Left ventricle myocardium superior (tissue), 1 donor: ENCODE data around the gene P2RY8. TPM values are rescaled to one million over a fixed set of nuclear protein-coding genes. Genes with fewer than 3 reads are reported as not detected.
A peak's percentile ranks its signal among the peaks of the same experiment; 100 is the strongest.
"Not testable (repeated sequence)": the region's sequence is repeated elsewhere in the genome, so short reads cannot be mapped to it uniquely, and the experiment has no call there.

Source experiments
- ATAC-seq: fragments of 200-7000 bp; cut with Tn5 transposase; one replicate; pipeline ENCODE4 v1.9.1; 2020; ENCODE audit warnings: mild to moderate bottlenecking, moderate library complexity
- DNase-seq: peaks from one replicate; pipeline ENCODE4 v3.0.0-alpha.2; 2020
- intact Hi-C: fragments of 100-400 bp; cut with micrococcal nuclease; formaldehyde crosslinking; loops from one replicate; pipeline ENCODE4 v1.11.0; 2022
- total RNA-seq: library from RNA; stranded (reverse); fragmentation: NEBNext Ultra II Directional; extraction: Animal tissue kit (Norgen Biotek cat#: 25700); gene quantifications from one replicate; pipeline ENCODE4 v1.2.1, GENCODE V29; 2021
- donor health status: DM: no; HTN: yes; CAD: no; lungs with severe emphysema.

P2RY8 gene
- total RNA-seq, 1 donor from 2014 or later = 2.6 TPM

GRCh38 chrX:1491851-1492349 lies 45.1 kb downstream of the P2RY8 start:
- no peak for ATAC-seq
- intact Hi-C loops = no loop called here

GRCh38 chrX:1491248-1491647 lies 45.7 kb downstream of the P2RY8 start:
- DNase-seq, ATAC-seq, intact Hi-C loops: not testable (repeated sequence)

More at GRCh38 chrX:1491851-1492349, 45.1 kb downstream of the P2RY8 start:
- no peak for DNase-seq

GRCh38 chrX:1490723-1491122 lies 46.3 kb downstream of the P2RY8 start:
- intact Hi-C loops, DNase-seq: not testable (repeated sequence)

GRCh38 chrX:1489354-1489753 lies 47.6 kb downstream of the P2RY8 start:
- intact Hi-C loops, DNase-seq, ATAC-seq: not testable (repeated sequence)

More at GRCh38 chrX:1490723-1491122, 46.3 kb downstream of the P2RY8 start:
- not testable (repeated sequence) for ATAC-seq

GRCh38 chrX:1488745-1489144 lies 48.2 kb downstream of the P2RY8 start:
- no peak for DNase-seq
- ATAC-seq = no peak
- intact Hi-C loops = no loop called here

GRCh38 chrX:1488141-1488540 lies 48.8 kb downstream of the P2RY8 start:
- intact Hi-C loops = no loop called here
- ATAC-seq (no peak), DNase-seq (no peak)

GRCh38 chrX:1487401-1487800 lies 49.6 kb downstream of the P2RY8 start:
- DNase-seq (no peak), ATAC-seq (no peak)
- intact Hi-C loops = no loop called here

- DNase-seq (peak; percentile 63), ATAC-seq (peak; percentile 88)
- intact Hi-C loops = no loop called here
Measured at GRCh38 chrX:1486749-1487361, 50.1 kb downstream of the P2RY8 start.

GRCh38 chrX:1486177-1486576 lies 50.8 kb downstream of the P2RY8 start:
- ATAC-seq = no peak

GRCh38 chrX:1485033-1485432 lies 52.0 kb downstream of the P2RY8 start:
- no peak for DNase-seq
- ATAC-seq = no peak
- intact Hi-C loops = no loop called here

More at GRCh38 chrX:1486177-1486576, 50.8 kb downstream of the P2RY8 start:
- intact Hi-C loops = no loop called here
- DNase-seq = peak; percentile 14

GRCh38 chrX:1484638-1485019 lies 52.4 kb downstream of the P2RY8 start:
- intact Hi-C loops = no loop called here
- no peak for ATAC-seq

GRCh38 chrX:1483843-1484637 lies 52.9 kb downstream of the P2RY8 start:
- intact Hi-C loops = no loop called here
- DNase-seq (no peak), ATAC-seq (no peak)

More at GRCh38 chrX:1484638-1485019, 52.4 kb downstream of the P2RY8 start:
- no peak for DNase-seq

GRCh38 chrX:1482530-1482928 lies 54.5 kb downstream of the P2RY8 start:
- DNase-seq, intact Hi-C loops, ATAC-seq: not testable (repeated sequence)

GRCh38 chrX:1481636-1482529 lies 55.1 kb downstream of the P2RY8 start:
- DNase-seq (peak; percentile 56), ATAC-seq (peak; percentile 83)
- intact Hi-C loops = no loop called here

- intact Hi-C loops = no loop called here
- no peak for ATAC-seq
Measured at GRCh38 chrX:1480082-1480785, 56.8 kb downstream of the P2RY8 start.

GRCh38 chrX:1477801-1478458 lies 59.1 kb downstream of the P2RY8 start:
- DNase-seq (no peak), ATAC-seq (no peak)
- intact Hi-C loops = no loop called here

More at GRCh38 chrX:1480082-1480785, 56.8 kb downstream of the P2RY8 start:
- no peak for DNase-seq

- no peak for DNase-seq
- no peak for ATAC-seq
- intact Hi-C loops = no loop called here
Measured at GRCh38 chrX:1477229-1477628, 59.8 kb downstream of the P2RY8 start.

- DNase-seq (no peak), ATAC-seq (no peak)
- intact Hi-C loops = no loop called here
Measured at GRCh38 chrX:1476682-1477081, 60.3 kb downstream of the P2RY8 start.
